Naive B cell (primary cell): ENCODE data around the gene MRLN. TPM values are rescaled to one million over a fixed set of nuclear protein-coding genes. Genes with fewer than 3 reads are reported as not detected.

Experiments
- polyA plus RNA-seq, 6 donors: library from polyadenylated mRNA; unstranded; fragments of 300-500 nt; fragmentation: Illumina TruSeq; gene quantifications; one replicate each; pipeline ENCODE4 v1.2.3, GENCODE V29; 2021; ENCODE audit warnings: low read depth in 6 of 6

MRLN gene
- polyA plus RNA-seq, 6 donors from 2014 or later, result not detected

Other genes with a start within 250 kb of the MRLN start
- under 1 TPM in 4 of 6 donors, not detected in 2; 0.12 to 0.86 (median 0.26) TPM for gene SLC16A9, start 43.6 kb downstream of the MRLN start, polyA plus RNA-seq
- 10 to 100 TPM in 4 of 6 donors, 1 to 10 TPM in 2; 7.8 to 20.9 (median 11.7) TPM for gene CCDC6, start 153.1 kb upstream of the MRLN start, polyA plus RNA-seq